Measurements from ENCODE around the gene KCNMA1. TPM values are rescaled to one million over a fixed set of nuclear protein-coding genes. Genes with fewer than 3 reads are reported as not detected.

The KCNMA1 gene
- total RNA-seq, 4 donors from 2014 or later: 66.8 to 96.5 (median 78.9) TPM

GRCh38 chr10:77049146-77049545, 588.5 kb downstream of the KCNMA1 start:
- no peak overlapping the region for H3K27ac ChIP-seq

DNA sequence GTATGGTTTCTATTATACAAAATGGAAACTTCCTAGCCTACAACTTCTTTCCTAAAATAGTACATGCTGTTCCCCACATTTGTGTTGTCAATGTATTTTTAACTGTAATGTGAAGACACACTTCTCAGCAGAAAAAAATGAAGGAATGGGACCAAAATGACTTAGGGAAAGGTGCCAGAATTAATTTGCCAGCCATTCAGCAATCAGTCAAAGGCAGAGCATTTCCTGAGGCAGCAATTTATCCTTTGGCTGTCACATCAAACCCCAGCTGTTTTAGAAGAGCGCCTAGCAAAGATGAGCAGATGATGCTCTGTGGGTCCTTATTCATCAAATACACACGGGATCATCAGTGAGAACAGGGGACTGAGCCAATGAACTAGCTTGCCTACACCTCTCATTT, 592.5 kb downstream of the KCNMA1 start:
- Histone ChIP-seq H3K27ac (no peak overlapping the region), H3K4me1 (no peaks in the 10 kb centered on the region), H3K9me3 (no peaks in the 10 kb centered on the region), H3K36me3 (no peaks in the 10 kb centered on the region), H3K27me3 (no peaks in the 10 kb centered on the region), H3K4me3 (no peak overlapping the region)
- no peak for DNase-seq
- no peak for TF ChIP-seq POLR2A (IDR thresholded peaks at IDR 0.05)
- TF ChIP-seq, protein P1, sequence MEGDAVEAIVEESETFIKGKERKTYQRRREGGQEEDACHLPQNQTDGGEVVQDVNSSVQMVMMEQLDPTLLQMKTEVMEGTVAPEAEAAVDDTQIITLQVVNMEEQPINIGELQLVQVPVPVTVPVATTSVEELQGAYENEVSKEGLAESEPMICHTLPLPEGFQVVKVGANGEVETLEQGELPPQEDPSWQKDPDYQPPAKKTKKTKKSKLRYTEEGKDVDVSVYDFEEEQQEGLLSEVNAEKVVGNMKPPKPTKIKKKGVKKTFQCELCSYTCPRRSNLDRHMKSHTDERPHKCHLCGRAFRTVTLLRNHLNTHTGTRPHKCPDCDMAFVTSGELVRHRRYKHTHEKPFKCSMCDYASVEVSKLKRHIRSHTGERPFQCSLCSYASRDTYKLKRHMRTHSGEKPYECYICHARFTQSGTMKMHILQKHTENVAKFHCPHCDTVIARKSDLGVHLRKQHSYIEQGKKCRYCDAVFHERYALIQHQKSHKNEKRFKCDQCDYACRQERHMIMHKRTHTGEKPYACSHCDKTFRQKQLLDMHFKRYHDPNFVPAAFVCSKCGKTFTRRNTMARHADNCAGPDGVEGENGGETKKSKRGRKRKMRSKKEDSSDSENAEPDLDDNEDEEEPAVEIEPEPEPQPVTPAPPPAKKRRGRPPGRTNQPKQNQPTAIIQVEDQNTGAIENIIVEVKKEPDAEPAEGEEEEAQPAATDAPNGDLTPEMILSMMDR (IDR thresholded peaks at IDR 0.05 in 4 of 5, conservative IDR thresholded peaks at IDR 0.05 in 1 of 5): no peak
- intact Hi-C loops (cut with DNase I; ENCODE audit: low total_unique reads) (no loop called here), in situ Hi-C loops (cut with MboI; ENCODE audit: low sequenced_read_pairs in 4 of 4) (no loop called here)
- no peak for ATAC-seq

More at GRCh38 chr10:77049146-77049545, 588.5 kb downstream of the KCNMA1 start:
- Histone ChIP-seq H3K9me3 (no peaks in the 10 kb centered on the region), H3K4me1 (no peaks in the 10 kb centered on the region), H3K27me3 (no peaks in the 10 kb centered on the region), H3K36me3 (no peaks in the 10 kb centered on the region), H3K4me3 (no peak overlapping the region)
- in situ Hi-C loops (cut with MboI; ENCODE audit: low sequenced_read_pairs in 4 of 4): no loop called here
- ATAC-seq (no peak), DNase-seq (no peak)
- intact Hi-C loops (cut with DNase I; ENCODE audit: low total_unique reads): no loop called here
- no peak for TF ChIP-seq POLR2A (IDR thresholded peaks at IDR 0.05)
- TF ChIP-seq, protein P1 (IDR thresholded peaks at IDR 0.05 in 4 of 5, conservative IDR thresholded peaks at IDR 0.05 in 1 of 5): no peak

DNA sequence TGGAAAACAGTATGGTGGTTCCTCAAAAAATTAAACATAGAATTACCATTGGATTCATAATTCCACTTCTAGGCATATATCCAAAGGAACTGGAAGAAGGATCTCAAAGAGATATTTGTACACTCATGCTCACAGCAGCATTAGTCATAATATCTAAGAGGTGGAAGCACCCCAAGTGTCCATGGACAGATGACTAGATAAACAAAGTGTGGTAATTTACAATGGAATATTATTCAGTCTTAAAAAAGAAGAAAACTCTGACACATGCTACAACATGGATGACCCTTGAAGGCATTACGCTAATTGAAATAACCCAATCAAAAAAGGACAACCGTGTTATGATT, 594.2 kb downstream of the KCNMA1 start:
- no peak for TF ChIP-seq POLR2A (IDR thresholded peaks at IDR 0.05)
- TF ChIP-seq, protein P1 (IDR thresholded peaks at IDR 0.05 in 4 of 5, conservative IDR thresholded peaks at IDR 0.05 in 1 of 5): no peak
- Histone ChIP-seq H3K9me3 (no peaks in the 10 kb centered on the region), H3K27ac (no peak overlapping the region), H3K36me3 (peaks cover 0 to 7% of the 10 kb centered on the region in 2 donors), H3K27me3 (no peaks in the 10 kb centered on the region), H3K4me3 (no peak overlapping the region), H3K4me1 (no peaks in the 10 kb centered on the region)
- ATAC-seq (no peak), DNase-seq (no peak)
- in situ Hi-C loops (cut with MboI; ENCODE audit: low sequenced_read_pairs in 4 of 4): no loop called here
- intact Hi-C loops (cut with DNase I; ENCODE audit: low total_unique reads): no loop called here

DNA sequence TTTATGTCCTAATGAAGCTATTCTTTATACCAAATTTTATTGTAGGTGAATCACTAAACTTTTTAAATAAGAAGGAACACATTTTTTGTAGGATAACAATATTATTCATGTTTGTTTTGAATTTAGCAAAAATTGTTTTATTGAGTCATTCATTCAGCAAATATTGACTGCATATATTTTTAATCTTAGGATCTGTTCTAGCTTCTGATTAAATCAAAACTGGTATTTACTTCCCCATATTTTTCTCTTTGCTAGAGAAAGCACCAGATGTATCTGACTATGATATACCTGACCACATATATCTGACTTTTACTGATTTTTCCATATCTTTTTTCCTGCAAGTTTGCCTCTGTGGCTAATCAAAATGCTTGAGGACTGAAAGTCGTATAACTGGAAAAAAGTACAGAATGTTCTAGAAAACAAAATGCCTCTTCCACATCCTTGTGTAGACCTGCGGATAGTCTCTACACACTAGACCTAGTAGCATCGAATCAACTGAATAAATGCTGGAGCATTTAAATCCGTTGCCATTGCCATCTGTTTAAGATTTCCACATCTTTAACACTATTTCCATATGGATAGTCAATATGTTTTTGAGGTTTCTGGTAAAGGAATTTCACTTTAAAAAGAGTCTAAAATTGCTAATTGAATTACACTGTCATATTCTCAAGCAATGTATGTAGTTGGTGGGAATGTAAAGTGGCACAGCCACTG, 594.7 kb downstream of the KCNMA1 start:
- intact Hi-C loops (cut with DNase I; ENCODE audit: low total_unique reads): no loop called here
- Histone ChIP-seq H3K27me3 (no peaks in the 10 kb centered on the region), H3K9me3 (no peaks in the 10 kb centered on the region), H3K36me3 (peaks cover 0 to 7% of the 10 kb centered on the region in 2 donors), H3K4me1 (no peaks in the 10 kb centered on the region), H3K4me3 (no peak overlapping the region), H3K27ac (no peak overlapping the region)
- no peak for ATAC-seq
- TF ChIP-seq POLR2A (IDR thresholded peaks at IDR 0.05): no peak
- TF ChIP-seq, protein P1 (IDR thresholded peaks at IDR 0.05 in 4 of 5, conservative IDR thresholded peaks at IDR 0.05 in 1 of 5): no peak
- DNase-seq: no peak
- in situ Hi-C loops (cut with MboI; ENCODE audit: low sequenced_read_pairs in 4 of 4): no loop called here
